HG03571 (cell line): ENCODE measurements around the gene AUTS2.

Experiments used
- ATAC-seq: cut with Tn5 transposase; IDR thresholded peaks from one replicate; pipeline ENCODE4 v1.9.1; 2021; ENCODE audit not compliant: unreplicated experiment

The AUTS2 gene

DNA sequence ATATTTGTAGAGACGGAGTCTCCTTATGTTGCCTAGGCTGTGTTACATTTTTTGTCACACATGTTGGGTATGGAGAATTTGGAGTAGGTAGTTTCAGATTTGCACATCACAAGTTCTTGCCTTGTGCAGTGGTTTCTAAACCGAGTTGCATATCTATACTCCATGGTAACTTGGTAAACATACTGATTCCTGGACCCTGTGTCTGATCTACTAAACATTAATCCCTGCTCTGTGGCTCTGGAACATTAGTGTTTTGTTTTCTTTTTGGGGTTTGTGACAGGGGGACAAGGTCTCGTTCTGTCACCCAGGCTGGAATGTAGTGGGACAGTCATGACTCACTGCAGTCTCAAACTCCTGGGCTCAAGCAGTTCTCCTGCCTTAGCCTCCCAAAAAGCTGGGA is 24.7 kb downstream of the AUTS2 start:
- ATAC-seq, result no peak

DNA sequence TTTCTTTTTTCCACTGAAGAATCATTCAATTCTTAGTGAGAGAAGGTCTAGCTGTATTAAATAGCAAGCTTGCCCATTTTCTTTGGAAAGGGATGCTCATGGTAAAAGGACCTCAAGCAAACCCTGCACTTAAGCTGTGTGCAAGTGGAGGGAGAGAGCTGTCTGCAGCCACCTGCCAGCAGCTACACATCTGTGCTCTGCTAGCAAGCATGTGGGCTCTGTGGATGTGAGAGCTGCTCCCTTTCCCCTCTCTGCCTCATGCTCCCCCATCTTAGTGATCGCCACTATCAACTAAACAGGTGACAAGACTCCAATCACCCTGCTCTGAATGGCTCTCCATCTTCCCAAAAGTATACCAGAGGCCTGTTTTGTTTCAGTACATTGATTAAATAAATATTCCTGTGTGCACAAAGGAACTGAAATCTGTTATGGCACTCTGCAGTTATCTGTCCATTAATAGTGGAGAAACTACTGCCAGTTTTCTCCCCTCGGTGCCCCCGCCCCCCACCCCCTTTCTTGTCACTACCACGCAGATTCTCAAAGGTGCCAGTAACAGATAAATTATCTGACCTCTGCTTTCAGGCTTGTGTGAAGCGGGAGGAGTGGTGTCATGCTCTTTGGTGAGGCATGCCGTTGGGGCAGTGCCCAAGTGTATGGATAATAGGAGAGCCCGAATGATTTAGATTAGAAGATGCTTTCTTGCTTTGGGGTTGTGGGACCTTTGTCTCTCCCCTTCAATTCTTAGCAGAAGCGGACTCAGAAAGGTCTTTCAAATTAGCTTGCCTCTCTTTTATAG is 26.4 kb downstream of the AUTS2 start:
- ATAC-seq, result no peak

DNA sequence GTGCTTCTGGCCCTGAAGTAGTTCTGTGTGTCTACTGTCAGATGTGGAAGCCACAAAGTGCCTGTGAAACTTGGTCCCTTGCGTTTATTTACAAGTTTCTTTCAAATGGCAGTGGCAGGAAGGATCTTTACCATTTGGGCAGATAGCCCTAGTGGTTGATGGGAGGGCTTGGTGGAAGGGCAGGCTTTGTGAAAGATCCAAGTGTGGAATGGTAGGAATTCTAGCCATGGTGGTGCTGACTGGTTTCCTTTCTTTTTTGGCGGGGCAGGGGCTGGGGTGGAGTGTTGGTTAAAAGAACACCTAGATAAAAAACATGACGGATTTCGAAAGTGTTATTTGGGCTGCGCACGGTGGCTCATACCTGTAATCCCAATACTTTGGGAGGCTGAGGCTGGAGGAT is 27.0 kb downstream of the AUTS2 start:
- no peak for ATAC-seq

DNA sequence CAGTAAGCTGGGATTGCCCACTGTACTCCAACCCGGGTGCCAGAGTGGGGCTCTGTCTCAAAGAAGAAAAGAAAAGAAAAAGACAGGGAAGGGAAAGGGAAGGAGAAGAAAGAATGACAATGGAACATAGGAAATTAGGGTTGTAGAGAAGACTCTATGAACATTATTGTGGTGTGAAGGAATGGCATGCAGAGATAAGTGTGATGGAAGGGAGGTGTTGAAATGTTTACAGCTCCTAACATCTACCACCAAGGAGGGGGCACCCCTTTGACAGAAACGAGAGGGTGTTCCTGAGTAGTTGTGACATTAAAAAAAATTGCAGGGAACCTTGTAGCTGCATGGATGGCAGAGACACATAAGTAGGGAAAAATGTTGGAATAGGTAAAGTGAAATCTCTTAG is 27.5 kb downstream of the AUTS2 start:
- no peak for ATAC-seq

DNA sequence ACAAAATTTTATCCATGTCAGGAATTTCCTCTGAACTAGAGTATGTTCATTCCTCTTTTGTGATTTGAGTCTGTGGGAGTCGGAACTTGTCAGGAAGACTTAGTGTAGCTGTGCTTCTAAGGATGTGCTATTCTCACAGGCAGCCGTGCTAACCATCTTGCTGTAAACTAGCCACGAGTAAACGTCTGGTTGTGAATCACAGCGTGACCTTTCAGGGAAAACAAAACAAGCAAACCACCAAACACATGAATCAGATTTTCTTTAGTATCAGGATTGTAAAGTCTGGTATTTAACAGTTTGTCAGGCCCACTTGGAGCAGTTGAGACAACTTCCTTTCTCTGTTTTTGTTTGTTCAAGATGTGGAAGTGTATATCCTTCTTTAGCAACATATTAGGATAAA is 32.0 kb downstream of the AUTS2 start:
- no peak for ATAC-seq

DNA sequence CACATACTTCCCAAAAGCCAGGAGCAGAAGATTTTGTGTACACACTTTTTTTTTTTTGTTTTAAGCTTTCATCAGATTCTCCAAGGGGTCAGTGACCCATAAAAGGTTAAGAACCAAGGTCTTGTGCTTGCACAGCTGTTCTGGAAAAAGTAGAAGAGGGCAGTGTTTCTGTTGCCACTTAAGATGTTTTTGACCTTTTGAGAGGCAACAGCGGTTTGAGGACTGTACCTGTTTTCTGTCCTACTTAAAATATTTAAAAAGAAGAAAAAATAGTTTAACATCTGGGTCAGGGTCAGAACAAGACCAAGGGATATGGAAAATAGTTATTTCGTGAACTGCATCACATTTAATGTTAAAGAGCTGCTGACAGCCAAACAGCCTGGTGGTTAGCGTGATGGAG is 32.9 kb downstream of the AUTS2 start:
- ATAC-seq, result no peak

DNA sequence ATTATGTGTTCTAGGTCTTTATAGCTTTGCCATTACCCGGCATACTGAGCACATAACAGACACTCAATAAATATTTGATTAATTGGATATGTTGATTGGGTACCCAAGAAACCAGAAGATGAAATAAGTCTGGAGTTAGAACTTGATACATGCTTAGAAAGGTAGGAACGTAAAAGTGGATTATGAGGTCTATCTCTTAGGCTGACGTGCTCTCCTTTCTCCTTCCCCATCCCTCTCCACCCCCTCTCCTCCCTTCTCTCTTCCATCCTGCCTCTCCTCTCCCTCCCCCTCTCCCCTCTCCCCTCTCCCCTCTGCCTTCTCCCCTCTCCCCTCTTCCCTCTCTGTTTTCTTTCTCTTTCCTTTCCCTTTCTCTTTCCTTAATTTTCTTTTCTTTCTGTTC is 34.0 kb downstream of the AUTS2 start:
- no peak for ATAC-seq

DNA sequence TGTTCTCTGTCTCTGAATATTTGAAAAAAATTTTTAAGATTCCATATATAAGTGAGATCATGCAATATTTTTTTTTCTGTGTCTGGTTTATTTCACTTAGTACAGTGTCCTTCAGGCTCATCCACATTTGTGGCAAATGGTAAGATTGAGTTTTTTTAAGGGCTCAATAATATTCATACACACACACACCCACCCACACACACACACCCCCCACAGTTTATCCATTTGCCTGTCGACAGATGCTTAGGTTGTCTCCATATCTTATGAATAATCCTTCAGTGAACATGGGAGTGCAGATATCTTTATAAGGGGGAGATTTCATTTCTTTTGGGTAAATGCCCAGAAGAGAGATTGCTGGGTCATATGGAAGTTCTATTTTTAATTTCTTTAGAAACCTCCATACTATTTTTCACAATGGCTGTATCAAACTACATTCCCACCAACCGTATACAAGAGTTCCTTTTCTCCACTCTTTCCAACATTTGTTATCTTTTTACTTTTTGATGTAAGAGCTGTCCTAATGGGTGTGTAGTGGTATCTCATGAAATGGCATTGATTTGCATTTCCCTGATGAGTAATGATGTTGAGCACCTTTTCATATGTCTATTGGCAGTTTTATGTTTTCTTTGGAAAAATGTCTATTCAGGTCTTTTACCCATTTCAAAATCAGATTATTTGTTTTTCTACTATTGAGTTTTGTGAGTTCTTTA is 35.0 kb downstream of the AUTS2 start:
- ATAC-seq, result no peak

DNA sequence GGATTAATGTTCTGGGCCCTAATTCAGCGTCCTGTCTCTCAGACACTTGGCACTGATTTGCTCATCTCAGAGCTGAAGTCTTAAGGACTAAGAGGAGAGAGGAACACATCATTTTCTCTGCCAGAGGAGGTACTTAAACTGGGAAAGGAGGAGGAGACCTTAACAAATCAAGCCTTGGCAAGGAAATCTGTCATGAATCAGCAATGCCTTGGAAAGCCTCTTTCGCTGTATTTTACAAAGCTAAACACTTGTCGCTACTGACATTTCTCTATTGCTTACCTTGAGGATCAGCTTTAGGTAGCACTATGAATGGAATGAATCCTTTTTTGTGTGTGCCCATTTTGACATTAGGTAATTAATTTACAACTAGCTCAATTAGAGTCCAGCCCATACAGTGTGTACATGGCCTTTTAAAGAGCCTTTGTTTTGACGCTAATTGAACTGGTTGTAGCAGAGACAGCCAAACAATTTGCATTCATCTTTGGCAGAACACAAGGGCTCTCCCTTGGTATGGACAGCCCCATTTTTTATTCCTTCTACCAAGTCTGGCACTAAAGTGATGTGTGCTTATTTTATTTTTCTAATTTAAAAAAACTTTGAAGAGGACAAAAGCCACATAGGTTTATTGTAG is 37.4 kb downstream of the AUTS2 start:
- ATAC-seq, result no peak

DNA sequence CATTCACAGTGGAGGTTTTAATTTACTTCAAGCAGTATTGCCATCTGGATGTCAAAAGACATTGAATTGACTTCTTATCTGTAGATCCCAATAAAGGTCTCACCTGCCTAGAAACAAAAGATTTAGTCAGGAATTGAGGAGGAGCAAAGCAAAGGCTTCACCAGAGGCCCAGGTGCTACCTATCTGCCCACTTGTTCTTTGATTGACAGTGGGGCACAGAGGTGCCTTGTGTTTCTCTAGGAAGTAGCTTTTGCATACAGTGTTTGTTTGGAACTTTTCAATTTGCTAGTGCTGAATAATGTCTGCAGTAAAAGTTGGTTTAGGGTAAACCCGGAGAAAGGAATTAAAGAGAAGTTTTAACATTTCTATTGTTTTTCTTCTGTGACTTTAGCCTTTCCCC is 40.4 kb downstream of the AUTS2 start:
- ATAC-seq, result no peak

DNA sequence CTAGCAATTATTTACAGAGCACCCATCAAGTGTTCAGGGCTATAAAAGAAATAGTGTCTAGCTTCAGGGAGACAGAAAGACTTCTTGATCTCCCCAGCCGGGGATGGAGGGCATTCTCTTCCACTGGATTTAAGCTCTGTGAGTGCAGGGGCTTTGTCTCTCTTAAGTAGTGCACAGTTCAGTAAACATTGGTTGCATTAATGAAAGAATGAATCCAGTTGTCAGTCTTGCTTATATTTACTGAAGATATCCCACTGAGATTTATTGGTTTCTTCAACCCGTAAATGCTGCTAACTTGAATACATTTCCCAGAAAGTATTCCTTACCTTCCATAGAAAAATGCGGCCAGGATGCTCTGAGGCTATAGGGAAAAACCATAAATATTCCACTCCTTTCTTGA is 41.9 kb downstream of the AUTS2 start:
- no peak for ATAC-seq

DNA sequence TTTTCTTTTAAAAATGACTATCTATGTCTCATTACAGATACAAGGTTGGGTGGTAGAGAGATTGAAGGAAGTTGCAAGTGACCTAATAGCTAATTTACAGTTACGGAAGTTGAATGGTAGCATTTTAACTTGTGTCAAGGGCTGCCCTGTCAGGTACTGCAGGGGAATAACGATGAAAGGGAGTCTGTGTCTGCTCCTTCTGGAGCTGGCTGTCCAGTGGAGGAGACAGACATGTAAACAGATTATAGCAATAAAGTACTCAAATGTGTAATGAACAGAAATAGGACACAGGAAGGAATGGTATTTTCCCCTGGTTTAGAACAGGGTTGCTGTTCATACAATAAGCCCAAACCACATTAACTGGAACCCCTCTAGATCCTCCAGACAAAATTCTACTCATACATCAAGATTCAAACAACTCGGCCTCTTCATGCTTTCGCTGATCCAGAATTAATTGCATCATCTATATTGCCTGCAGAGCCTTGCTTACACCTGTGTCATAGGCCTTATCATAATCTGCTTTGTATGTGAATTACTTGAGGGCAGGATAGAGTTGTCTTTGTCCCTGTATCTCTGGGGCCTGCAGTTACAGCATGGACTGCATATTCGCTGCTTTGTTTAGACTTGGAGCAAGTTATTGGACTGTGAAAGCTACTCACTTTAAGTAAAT is 42.8 kb downstream of the AUTS2 start:
- ATAC-seq, result no peak

DNA sequence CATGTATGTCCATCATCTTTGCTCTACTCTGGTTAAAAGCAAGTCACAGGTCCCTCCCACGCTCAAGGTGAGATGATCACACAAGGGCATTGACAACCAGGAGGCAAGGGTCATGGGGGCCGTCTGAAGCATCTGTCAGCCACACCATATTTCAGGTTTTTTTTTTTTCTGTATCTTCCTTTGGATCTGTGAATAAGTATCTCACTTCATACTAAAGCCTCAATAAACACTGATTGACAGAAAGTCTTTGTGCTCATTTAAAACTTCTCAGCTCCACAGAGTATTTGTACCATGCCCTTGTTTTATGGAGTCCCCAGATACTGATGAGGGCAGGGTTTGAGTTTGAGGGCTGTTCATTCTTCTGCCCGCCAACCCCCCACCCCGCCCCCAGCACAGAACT is 45.0 kb downstream of the AUTS2 start:
- no peak for ATAC-seq

DNA sequence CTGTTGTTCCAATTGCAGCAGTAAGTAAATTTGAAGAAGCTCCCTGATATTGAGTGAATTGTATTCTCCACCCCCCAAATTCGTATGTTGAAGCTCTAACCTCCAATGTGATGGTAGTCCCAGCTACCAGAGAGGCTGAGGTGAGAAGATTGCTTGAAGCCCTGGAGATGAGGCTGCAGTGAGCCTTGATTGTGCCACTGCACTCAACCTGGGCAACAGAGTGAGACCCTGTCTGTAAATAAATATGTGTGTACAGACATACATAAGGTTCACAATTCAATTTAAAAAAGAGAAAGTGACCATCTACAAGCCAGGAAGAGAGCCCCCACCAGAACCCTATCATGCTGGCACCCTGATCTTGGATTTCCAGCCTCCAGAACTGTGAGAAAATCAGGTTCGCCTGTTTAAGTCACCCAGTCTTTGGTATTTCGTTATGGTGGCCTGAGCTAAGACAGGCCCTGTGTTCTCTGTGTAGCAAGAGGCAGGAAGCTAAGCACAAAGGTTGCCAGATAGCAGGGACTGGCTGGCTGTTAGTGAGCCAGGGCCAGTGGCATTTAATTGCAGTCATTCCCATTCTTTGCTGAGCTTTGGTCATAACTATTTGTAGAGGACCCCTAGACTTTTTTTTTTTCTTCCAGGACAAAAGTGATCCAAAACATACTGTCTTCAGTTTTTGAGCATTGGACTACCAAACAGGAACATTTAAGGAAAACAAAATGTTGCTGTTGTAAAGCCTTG is 45.6 kb downstream of the AUTS2 start:
- ATAC-seq, result no peak

DNA sequence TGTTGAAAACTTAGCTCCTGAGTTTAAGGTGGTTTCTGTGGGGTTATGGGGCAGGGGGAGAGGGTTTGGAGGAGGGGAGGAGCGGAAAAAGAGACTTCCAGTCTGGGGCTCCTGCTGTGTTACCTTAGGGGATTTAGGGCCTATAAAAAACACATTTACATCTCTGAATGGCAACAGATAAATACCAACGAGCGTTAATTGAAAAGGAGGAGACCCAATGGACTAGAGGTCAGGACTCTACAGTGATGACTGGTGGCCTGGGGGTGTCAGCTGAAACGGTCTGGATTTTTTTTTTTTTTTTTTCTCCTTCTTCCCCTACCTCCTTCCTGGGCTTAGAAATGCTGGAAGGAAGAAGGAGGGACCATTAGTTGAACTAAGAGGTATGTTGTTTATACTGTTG is 47.4 kb downstream of the AUTS2 start:
- no peak for ATAC-seq

DNA sequence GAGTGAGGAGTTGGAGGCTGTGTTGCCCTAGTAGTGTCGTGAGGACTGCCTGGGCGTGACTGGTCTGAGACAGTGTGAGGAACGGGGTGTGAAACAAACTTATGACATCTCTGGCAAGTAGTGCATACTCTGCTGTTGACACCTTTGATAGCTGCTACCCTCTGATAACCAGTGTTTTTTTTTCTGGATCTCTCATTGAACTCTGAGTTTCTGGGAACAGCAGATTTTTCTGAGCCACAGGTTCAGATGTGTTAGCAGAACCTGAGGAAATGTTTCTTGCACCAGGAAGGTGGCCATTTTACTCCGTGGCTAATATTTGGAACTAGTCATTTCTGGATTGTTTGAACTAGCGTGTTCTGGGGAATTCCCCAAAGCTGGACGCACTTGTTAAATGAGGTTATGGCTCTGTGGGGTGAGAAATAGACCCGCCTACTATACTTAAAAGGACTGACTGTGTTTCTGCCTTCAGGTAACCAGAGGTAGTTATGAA is 52.9 kb downstream of the AUTS2 start:
- ATAC-seq, result peak; percentile 77

DNA sequence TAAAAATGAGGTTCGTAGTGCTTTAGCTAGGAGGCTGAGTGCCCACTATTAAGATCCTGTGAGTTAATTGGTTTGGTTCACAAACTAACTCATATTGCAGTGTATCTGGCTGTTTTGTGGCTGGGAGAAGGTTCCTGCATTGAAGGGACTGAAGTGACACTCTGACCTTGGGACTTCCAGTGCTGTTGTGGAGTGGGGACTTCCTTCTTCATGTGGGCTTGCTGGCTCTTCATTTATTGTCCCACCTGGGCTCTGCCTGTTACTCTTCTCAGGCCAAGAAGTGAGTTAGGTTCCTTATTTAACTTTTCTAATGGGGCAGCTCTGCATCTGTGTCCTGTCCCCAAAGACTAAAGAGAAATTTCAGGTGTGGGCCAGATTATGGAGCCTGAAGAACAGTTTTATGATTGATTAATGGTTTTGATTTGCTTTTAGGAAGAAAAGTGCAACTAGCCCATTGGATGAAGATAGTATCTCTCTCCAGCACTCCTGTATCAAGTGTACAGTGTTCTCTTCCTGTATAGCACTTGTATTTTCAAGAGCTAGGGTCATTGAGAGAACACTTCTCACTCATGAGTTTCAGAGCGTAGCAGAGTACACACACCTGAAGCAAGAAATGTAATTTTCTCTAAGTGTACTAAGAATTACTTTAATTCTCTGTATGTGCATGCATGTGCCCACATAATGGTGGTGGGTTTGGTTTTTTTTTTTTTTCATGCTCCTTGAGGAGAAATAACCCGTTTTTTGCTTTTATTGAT is 54.8 kb downstream of the AUTS2 start:
- no peak for ATAC-seq

DNA sequence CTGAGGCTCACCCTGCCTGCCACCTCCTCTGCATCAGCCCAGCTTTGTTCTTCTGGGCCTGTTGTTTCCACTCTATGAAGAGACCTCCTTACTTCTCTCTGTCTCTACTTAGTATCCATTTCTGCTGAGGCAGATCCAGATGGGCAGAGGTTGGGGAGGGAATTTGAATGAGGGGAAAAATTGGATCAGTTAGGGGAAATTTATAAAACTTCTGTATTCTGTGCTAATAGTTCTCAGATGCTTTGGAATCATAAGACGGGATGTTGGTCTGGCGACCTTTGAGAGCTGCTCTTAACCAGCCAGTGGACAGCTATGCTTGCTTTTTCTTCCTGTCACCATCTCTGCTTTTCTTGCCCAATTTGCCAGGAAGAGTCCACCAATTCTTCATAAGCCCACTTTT is 55.5 kb downstream of the AUTS2 start:
- ATAC-seq, result no peak

DNA sequence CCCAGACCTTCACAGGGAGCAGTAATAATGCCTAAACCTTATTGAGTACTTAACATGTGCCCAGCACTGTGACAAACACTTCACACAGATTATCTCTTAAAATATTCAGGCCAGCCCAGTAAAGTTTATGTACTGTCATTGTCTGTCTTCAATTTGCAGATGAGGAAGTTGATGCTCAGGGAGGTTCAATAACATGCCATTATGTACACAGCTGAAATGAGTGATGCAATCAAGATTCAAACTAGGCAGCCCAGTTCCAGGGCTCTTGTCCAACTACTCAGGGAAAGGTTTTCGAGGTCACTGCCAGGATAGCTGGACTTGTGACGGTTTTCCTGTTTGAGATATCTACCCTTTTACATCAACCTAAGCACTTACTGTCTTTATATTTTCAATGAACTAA is 56.1 kb downstream of the AUTS2 start:
- no peak for ATAC-seq
